PC-9 (cell line): ENCODE data around the gene SELENOM. TPM values are rescaled to one million over a fixed set of nuclear protein-coding genes. Genes with fewer than 3 reads are reported as not detected.

Experiments
- BruUV-seq: library from RNA; stranded (reverse); fragments of 400-500 nt; replicated peaks from 2 replicates; lab custom pipeline; 2021; lab: Mats Ljungman, UMichigan
- CTCF ChIA-PET: fragments of 300-600 bp; sonication (Branson Sonifier 250); formaldehyde crosslinking; loops from one replicate; lab custom pipeline; 2022; ENCODE audit warnings: antibody characterized with exemption; lab: Charles Lee
- POLR2A ChIA-PET: fragments of 300-600 bp; sonication (Branson Sonifier 250); formaldehyde crosslinking; loops from one replicate; lab custom pipeline; 2022; ENCODE audit warnings: antibody characterized with exemption; ENCODE audit not compliant: unreplicated experiment; lab: Charles Lee
- DNase-seq, 2 experiments: peaks; one replicate each; pipeline versions ENCODE4 v3.0.0 to v3.0.0-alpha.2; 2015 to 2022; ENCODE audit warnings: mixed read lengths in 1 of 2
- H2AFZ ChIP-seq: fragments of 200-600 bp; sonication (generic); 2 replicates; pipeline ENCODE4 v1.8.1; 2017; ENCODE audit warnings: antibody characterized with exemption
- H3F3A ChIP-seq: fragments of 200-600 bp; sonication (generic); 2 replicates; pipeline ENCODE4 v1.8.1; 2017; ENCODE audit warnings: antibody characterized with exemption, mild to moderate bottlenecking, low read depth; ENCODE audit not compliant: insufficient read depth
- H3K27ac ChIP-seq: fragments of 200-600 bp; sonication (generic); 2 replicates; pipeline ENCODE4 v1.6.1; 2016; ENCODE audit warnings: mixed run types
- H3K27me3 ChIP-seq: fragments of 200-600 bp; sonication (generic); 2 replicates; pipeline ENCODE4 v1.6.1; 2016; ENCODE audit warnings: low read depth, mixed run types; ENCODE audit not compliant: insufficient read depth
- H3K36me3 ChIP-seq: fragments of 200-600 bp; sonication (generic); 2 replicates; pipeline ENCODE4 v1.6.1; 2016; ENCODE audit warnings: low read depth, mixed run types
- H3K4me1 ChIP-seq: fragments of 200-600 bp; sonication (generic); replicated peaks from 2 replicates; pipeline ENCODE4 v1.6.1; 2016; ENCODE audit warnings: mixed run types; ENCODE audit not compliant: insufficient read depth
- H3K4me2 ChIP-seq: fragments of 200-600 bp; sonication (generic); 2 replicates; pipeline ENCODE4 v1.6.1; 2017; ENCODE audit warnings: mixed run types
- H3K4me3 ChIP-seq: fragments of 200-600 bp; sonication (generic); 2 replicates; pipeline ENCODE4 v1.6.1; 2016; ENCODE audit warnings: mixed run types
- H3K79me2 ChIP-seq: fragments of 200-600 bp; sonication (generic); 2 replicates; pipeline ENCODE4 v1.6.1; 2017; ENCODE audit warnings: low read depth, mixed run types
- H3K9me2 ChIP-seq: fragments of 200-600 bp; sonication (generic); 2 replicates; pipeline ENCODE4 v1.8.1; 2017; ENCODE audit warnings: mild to moderate bottlenecking; ENCODE audit not compliant: insufficient read depth
- H3K9me3 ChIP-seq: fragments of 200-600 bp; sonication (generic); 2 replicates; pipeline ENCODE4 v1.8.1; 2016; ENCODE audit warnings: low read depth; ENCODE audit not compliant: insufficient read depth
- H4K20me1 ChIP-seq: fragments of 200-600 bp; sonication (generic); 2 replicates; pipeline ENCODE4 v1.8.1; 2017; ENCODE audit not compliant: insufficient read depth
- CTCF ChIP-seq: fragments of 200-600 bp; sonication (generic); conservative IDR thresholded peaks from 2 replicates; pipeline ENCODE4 v1.6.1; 2017; ENCODE audit warnings: mixed run types, antibody characterized with exemption, mild to moderate bottlenecking, moderate library complexity
- EZH2 ChIP-seq: fragments of 200-600 bp; sonication (generic); IDR thresholded peaks from 2 replicates; pipeline ENCODE4 v1.8.0; 2017; ENCODE audit warnings: antibody characterized with exemption, low read depth
- intact Hi-C: fragments of 100-400 bp; cut with micrococcal nuclease; formaldehyde crosslinking; loops from one replicate; pipeline ENCODE4 v1.10.0; 2022; ENCODE audit not compliant: unreplicated experiment
- total RNA-seq: library from RNA; stranded (reverse); gene quantifications from 2 replicates; pipeline ENCODE4 v1.2.3, GENCODE V29; 2021

The SELENOM gene
- total RNA-seq, 1 experiment from 2014 or later = 20.7 TPM

- peaks cover 8% of the 10 kb centered on the region for H3K9me3 ChIP-seq
- ChIA-PET POLR2A (no interaction called here), CTCF (interaction anchor here (0.6 kb wide), 1 partner anchor 34 kb away, joined by 3 read pairs; the partner anchor contains the start of gene SELENOM)
- no peak overlapping the region for H2AFZ ChIP-seq
- intact Hi-C loops = no loop called here
- no peak overlapping the region for H3K4me2 ChIP-seq
- H4K20me1 ChIP-seq = no peaks in the 10 kb centered on the region
- TF ChIP-seq CTCF (no peak), EZH2 (no peak)
- H3F3A ChIP-seq = peaks cover 8% of the 10 kb centered on the region; the same call in 1 of the 2 replicates
- DNase-seq = no peak
- H3K4me3 ChIP-seq = no peak overlapping the region
- H3K79me2 ChIP-seq = no peaks in the 10 kb centered on the region
- H3K9me2 ChIP-seq = no peaks in the 10 kb centered on the region
- H3K27me3 ChIP-seq = peaks cover 6% of the 10 kb centered on the region
- H3K27ac ChIP-seq = no peak overlapping the region
- H3K36me3 ChIP-seq = no peaks in the 10 kb centered on the region
- BruUV-seq = no TSS peak
- H3K4me1 ChIP-seq = no peaks in the 10 kb centered on the region
Observed at GRCh38 chr22:31141551-31141950, 34.2 kb upstream of the SELENOM start.

GRCh38 chr22:31140746-31141145 lies 33.4 kb upstream of the SELENOM start:
- POLR2A ChIA-PET = no interaction called here
- CTCF ChIA-PET = no interaction called here
- intact Hi-C loops = no loop called here
- H4K20me1 ChIP-seq = no peaks in the 10 kb centered on the region
- no peak overlapping the region for H3K4me3 ChIP-seq
- H3K9me3 ChIP-seq = peaks cover 8% of the 10 kb centered on the region
- no TSS peak for BruUV-seq
- no peak overlapping the region for H3K4me2 ChIP-seq
- no peak for DNase-seq
- H3K79me2 ChIP-seq = no peaks in the 10 kb centered on the region
- H3K27me3 ChIP-seq = peaks cover 6% of the 10 kb centered on the region
- TF ChIP-seq CTCF = no peak
- no peak for TF ChIP-seq EZH2
- H3K36me3 ChIP-seq = no peaks in the 10 kb centered on the region
- no peaks in the 10 kb centered on the region for H3K9me2 ChIP-seq
- no peak overlapping the region for H3K27ac ChIP-seq
- H3K4me1 ChIP-seq = no peaks in the 10 kb centered on the region
- H2AFZ ChIP-seq = no peak overlapping the region
- H3F3A ChIP-seq = peaks cover 8% of the 10 kb centered on the region; the same call in 1 of the 2 replicates

- Histone ChIP-seq H3K9me2 (no peaks in the 10 kb centered on the region), H3F3A (peaks cover 8% of the 10 kb centered on the region; the same call in 1 of the 2 replicates), H3K4me3 (no peak within 1 kb of the TSS), H3K9me3 (peaks cover 8% of the 10 kb centered on the region), H3K27me3 (peaks cover 6% of the 10 kb centered on the region), H2AFZ (no peak within 1 kb of the TSS), H3K4me1 (no peaks in the 10 kb centered on the region), H4K20me1 (no peaks in the 10 kb centered on the region), H3K27ac (no peak within 1 kb of the TSS), H3K36me3 (no peaks in the 10 kb centered on the region), H3K79me2 (no peaks in the 10 kb centered on the region), H3K4me2 (no peak within 1 kb of the TSS)
- BruUV-seq = no TSS peak
- DNase-seq = peak in 1 of 2 experiments; percentile 19
- intact Hi-C loops = no loop called here
- ChIA-PET POLR2A (no interaction called here), CTCF (interaction anchor here (0.6 kb wide), 1 partner anchor 60 kb away, joined by 3 read pairs; no protein-coding TSS in a partner anchor)
- TF ChIP-seq CTCF (no peak), EZH2 (no peak)
Observed at GRCh38 chr22:31139866-31140716, 32.7 kb upstream of the SELENOM start, which contains the start of gene PLA2G3. PLA2G3 (minus strand) TSS chr22:31140508; CDS start chr22:31140354, 154 bp downstream.
